Renal cortex interstitium (tissue), 11 donors: ENCODE measurements around the gene TTLL7. TPM values are rescaled to one million over a fixed set of nuclear protein-coding genes. Genes with fewer than 3 reads are reported as not detected.
"Not testable (repeated sequence)": the region's sequence is repeated elsewhere in the genome, so short reads cannot be mapped to it uniquely, and the experiment has no call there.

Source experiments
- DNase-seq, 11 donors: peaks; one replicate each; pipeline ENCODE4 v3.0.0-alpha.2; 2013; ENCODE audit warnings: low read depth in 9 of 11, low spot score in 4 of 11; ENCODE audit errors: extremely low read depth in 1 of 11
- polyA plus RNA-seq, 3 donors: library from polyadenylated mRNA; unstranded; fragments of 120-200 nt; gene quantifications; one replicate each; pipeline ENCODE4 v1.2.1, GENCODE V29; 2013; ENCODE audit not compliant: insufficient read length in 3 of 3

Gene TTLL7
- polyA plus RNA-seq, 3 donors = 3.1 to 6.3 (median 4.3) TPM

GRCh38 chr1:84000196-84000885 is 1.4 kb upstream of the TTLL7 start:
- no peak for DNase-seq

- peak in 10 of 11 donors; percentile 36 to 65 (median 54) for DNase-seq
Measured at GRCh38 chr1:83999316-83999819, 436 bp upstream of the TTLL7 start.

- no peak for DNase-seq
Measured at GRCh38 chr1:83998205-83998497, 781 bp downstream of the TTLL7 start.

GRCh38 chr1:83997631-83998030 is 1.3 kb downstream of the TTLL7 start:
- no peak for DNase-seq

GRCh38 chr1:83996621-83997020 is 2.3 kb downstream of the TTLL7 start:
- DNase-seq = no peak

- DNase-seq = no peak
Measured at GRCh38 chr1:83996191-83996590, 2.7 kb downstream of the TTLL7 start.

- no peak for DNase-seq
Measured at GRCh38 chr1:83995649-83996048, 3.3 kb downstream of the TTLL7 start.

GRCh38 chr1:83994111-83994510 is 4.8 kb downstream of the TTLL7 start:
- no peak for DNase-seq

- no peak for DNase-seq
Measured at GRCh38 chr1:83990734-83991133, 8.2 kb downstream of the TTLL7 start.

- no peak for DNase-seq
Measured at GRCh38 chr1:83985048-83985447, 13.9 kb downstream of the TTLL7 start.

- DNase-seq = not testable (repeated sequence)
Measured at GRCh38 chr1:83983918-83984317, 15.0 kb downstream of the TTLL7 start.

- no peak for DNase-seq
Measured at GRCh38 chr1:83978056-83978455, 20.9 kb downstream of the TTLL7 start.

- DNase-seq = no peak
Measured at GRCh38 chr1:83976920-83977319, 22.0 kb downstream of the TTLL7 start.

GRCh38 chr1:83970802-83971201 is 28.1 kb downstream of the TTLL7 start:
- no peak for DNase-seq

GRCh38 chr1:83970114-83970513 is 28.8 kb downstream of the TTLL7 start:
- no peak for DNase-seq

GRCh38 chr1:83967336-83967735 is 31.6 kb downstream of the TTLL7 start:
- DNase-seq = no peak

GRCh38 chr1:83964153-83964552 is 34.8 kb downstream of the TTLL7 start:
- DNase-seq = no peak

- no peak for DNase-seq
Measured at GRCh38 chr1:83961571-83962295, 37.2 kb downstream of the TTLL7 start.

- no peak for DNase-seq
Measured at GRCh38 chr1:83960669-83961277, 38.2 kb downstream of the TTLL7 start.

- DNase-seq = no peak
Measured at GRCh38 chr1:83959824-83960498, 39.0 kb downstream of the TTLL7 start.
